Peyer's patch (tissue), 4 donors: ENCODE measurements around the gene CEP83.

Source experiments
- POLR2A ChIP-seq, 2 donors: fragments of 450-650 bp; IDR thresholded peaks; one replicate each; pipeline ENCODE4 v1.5.1; 2017; ENCODE audit warnings: antibody characterized with exemption in 2 of 2, mild to moderate bottlenecking in 2 of 2, moderate library complexity in 2 of 2
- TF ChIP-seq, protein P1 (sequence below), 6 experiments: fragments of 450-650 bp in 4 of 6; fragments of 200-600 bp in 2 of 6; sonication (generic) in 1 of 6; IDR thresholded peaks; one replicate each; pipeline ENCODE4 v1.5.1; 2017 to 2019; ENCODE audit warnings: antibody characterized with exemption in 6 of 6, mild to moderate bottlenecking in 3 of 6, moderate library complexity in 1 of 6

DNA sequence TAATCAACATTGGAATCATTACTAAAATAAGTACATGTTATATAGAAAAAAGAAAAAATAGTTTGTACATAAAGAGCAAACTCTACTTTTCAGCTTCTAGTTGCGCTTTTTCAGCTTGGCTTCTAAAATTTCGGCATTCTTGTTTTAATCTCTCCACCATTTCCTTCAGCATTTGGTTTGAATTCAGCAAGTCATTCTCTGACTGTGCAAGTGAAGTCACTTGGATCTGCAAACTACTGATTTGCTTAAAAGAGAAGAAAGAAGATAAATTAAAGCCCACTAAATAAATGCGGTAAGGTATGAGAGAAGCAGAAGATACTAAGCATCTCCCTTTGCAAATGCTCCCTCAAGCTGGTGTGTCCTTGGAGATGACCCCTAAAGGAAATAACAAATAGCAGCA, 126.3 kb downstream of the CEP83 start:
- TF ChIP-seq, protein P1, sequence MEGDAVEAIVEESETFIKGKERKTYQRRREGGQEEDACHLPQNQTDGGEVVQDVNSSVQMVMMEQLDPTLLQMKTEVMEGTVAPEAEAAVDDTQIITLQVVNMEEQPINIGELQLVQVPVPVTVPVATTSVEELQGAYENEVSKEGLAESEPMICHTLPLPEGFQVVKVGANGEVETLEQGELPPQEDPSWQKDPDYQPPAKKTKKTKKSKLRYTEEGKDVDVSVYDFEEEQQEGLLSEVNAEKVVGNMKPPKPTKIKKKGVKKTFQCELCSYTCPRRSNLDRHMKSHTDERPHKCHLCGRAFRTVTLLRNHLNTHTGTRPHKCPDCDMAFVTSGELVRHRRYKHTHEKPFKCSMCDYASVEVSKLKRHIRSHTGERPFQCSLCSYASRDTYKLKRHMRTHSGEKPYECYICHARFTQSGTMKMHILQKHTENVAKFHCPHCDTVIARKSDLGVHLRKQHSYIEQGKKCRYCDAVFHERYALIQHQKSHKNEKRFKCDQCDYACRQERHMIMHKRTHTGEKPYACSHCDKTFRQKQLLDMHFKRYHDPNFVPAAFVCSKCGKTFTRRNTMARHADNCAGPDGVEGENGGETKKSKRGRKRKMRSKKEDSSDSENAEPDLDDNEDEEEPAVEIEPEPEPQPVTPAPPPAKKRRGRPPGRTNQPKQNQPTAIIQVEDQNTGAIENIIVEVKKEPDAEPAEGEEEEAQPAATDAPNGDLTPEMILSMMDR (IDR thresholded peaks at IDR 0.05): no peak
- TF ChIP-seq POLR2A (IDR thresholded peaks at IDR 0.05): no peak
